ENCODE measurements around the gene SPOCK2. TPM values are rescaled to one million over a fixed set of nuclear protein-coding genes. Genes with fewer than 3 reads are reported as not detected.

The SPOCK2 gene
- polyA plus RNA-seq, 1 of the 3 experiments (the other 2 are of a cell fraction) = 0.18 TPM

GRCh38 chr10:72050873-72051272 lies 37.5 kb downstream of the SPOCK2 start:
- Histone ChIP-seq H3K27me3 (ENCODE audit: insufficient read depth) (no peaks in the 10 kb centered on the region), H3K27ac (ENCODE audit: low read depth in 2 of 2, low read length in 1 of 2) (no peak overlapping the region), H3K36me3 (replicated peaks in 1 of 2; ENCODE audit: control insufficient read depth in 1 of 2, insufficient read depth in 2 of 2, low read length in 1 of 2) (no peaks in the 10 kb centered on the region), H3K4me3 (ENCODE audit: low read depth in 2 of 2, low read length in 1 of 2) (no peak overlapping the region), H4K20me1 (ENCODE audit: insufficient read depth) (no peaks in the 10 kb centered on the region), H3K9me3 (no peaks in the 10 kb centered on the region), H2AFZ (ENCODE audit: low read depth) (no peak overlapping the region), H3K4me2 (no peak overlapping the region), H3F3A (replicated peaks; ENCODE audit: insufficient read depth) (no peaks in the 10 kb centered on the region), H3K79me2 (ENCODE audit: insufficient read depth) (no peaks in the 10 kb centered on the region), H3K9me2 (no peaks in the 10 kb centered on the region), H3K9ac (no peak overlapping the region), H3K4me1 (ENCODE audit: control insufficient read depth in 1 of 2, insufficient read depth in 2 of 2, low read depth in 1 of 2, low read length in 1 of 2) (no peaks in the 10 kb centered on the region; a peak in 1 of 4 replicates)
- no peak for TF ChIP-seq GATA2 (CRISPR knock-in tag; IDR thresholded peaks at IDR 0.05)
- no peak for TF ChIP-seq IRF3 (IDR thresholded peaks at IDR 0.05; ENCODE audit: low read depth, low read length)
- no peak for TF ChIP-seq SIN3A (IDR thresholded peaks at IDR 0.05; ENCODE audit: borderline replicate concordance, low read depth, low read length)
- TF ChIP-seq RXRA (IDR thresholded peaks at IDR 0.05; ENCODE audit: borderline replicate concordance, low read depth) = no peak
- TF ChIP-seq SMC3 (IDR thresholded peaks at IDR 0.05; ENCODE audit: low read depth, low read length) = no peak
- TF ChIP-seq TCF12 (IDR thresholded peaks at IDR 0.05) = no peak
- TF ChIP-seq ELF1 (IDR thresholded peaks at IDR 0.05) = no peak
- TF ChIP-seq POLR2AphosphoS5 (IDR thresholded peaks at IDR 0.05; ENCODE audit: low read depth, low read length) = no peak
- no peak for TF ChIP-seq ZBTB33 (IDR thresholded peaks at IDR 0.05; ENCODE audit: borderline replicate concordance, low read depth)
- no peak for TF ChIP-seq MAX (IDR thresholded peaks at IDR 0.05; ENCODE audit: low read depth)
- no peak for TF ChIP-seq EP300 (IDR thresholded peaks at IDR 0.05; ENCODE audit: borderline replicate concordance in 1 of 2, low read depth in 1 of 2, low read length in 1 of 2)
- TF ChIP-seq RCOR1 (IDR thresholded peaks at IDR 0.05; ENCODE audit: low read length) = no peak
- TF ChIP-seq FOXJ3 (CRISPR knock-in tag; IDR thresholded peaks at IDR 0.05) = no peak
- TF ChIP-seq USF2 (IDR thresholded peaks at IDR 0.05; ENCODE audit: borderline replicate concordance, low read depth, low read length) = no peak
- TF ChIP-seq USF1 (IDR thresholded peaks at IDR 0.05; ENCODE audit: borderline replicate concordance, low read depth) = no peak
- ChIA-PET POLR2A (no interaction called here), CTCF (interaction anchor here (0.6 to 11.9 kb wide), 6 partner anchors 19 to 289 kb away, joined by 3 to 250 read pairs (median 46); no protein-coding TSS in a partner anchor)
- 85% methylated on average over 3 of the region's 3 CpGs for WGBS (ENCODE audit: low lambda C conversion rate)
- no peak for DNase-seq
